HG03103 (cell line): ENCODE results near the gene DARS2.

Source experiments
- ATAC-seq: cut with Tn5 transposase; IDR thresholded peaks from one replicate; pipeline ENCODE4 v1.9.1; 2021; ENCODE audit warnings: low read depth; ENCODE audit not compliant: unreplicated experiment

The DARS2 gene

DNA sequence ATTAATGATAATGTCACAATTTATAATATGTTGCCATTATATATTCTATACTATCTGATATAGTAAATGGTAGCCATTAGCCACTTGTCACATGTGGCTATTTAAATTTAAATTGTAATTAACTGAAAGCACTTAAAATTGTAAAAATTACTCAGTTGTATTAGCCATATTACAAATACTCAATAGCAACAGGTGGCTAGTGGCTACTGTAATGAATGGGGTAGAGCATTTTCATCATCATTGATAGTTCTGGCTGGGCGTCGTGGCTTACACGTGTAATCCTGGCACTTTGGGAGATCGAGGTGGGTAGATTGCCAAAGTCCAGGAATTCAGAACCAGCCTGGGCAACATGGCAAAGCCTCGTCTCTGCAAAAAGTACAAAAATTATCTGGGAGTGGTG is 60.2 kb downstream of the DARS2 start:
- ATAC-seq = no peak

DNA sequence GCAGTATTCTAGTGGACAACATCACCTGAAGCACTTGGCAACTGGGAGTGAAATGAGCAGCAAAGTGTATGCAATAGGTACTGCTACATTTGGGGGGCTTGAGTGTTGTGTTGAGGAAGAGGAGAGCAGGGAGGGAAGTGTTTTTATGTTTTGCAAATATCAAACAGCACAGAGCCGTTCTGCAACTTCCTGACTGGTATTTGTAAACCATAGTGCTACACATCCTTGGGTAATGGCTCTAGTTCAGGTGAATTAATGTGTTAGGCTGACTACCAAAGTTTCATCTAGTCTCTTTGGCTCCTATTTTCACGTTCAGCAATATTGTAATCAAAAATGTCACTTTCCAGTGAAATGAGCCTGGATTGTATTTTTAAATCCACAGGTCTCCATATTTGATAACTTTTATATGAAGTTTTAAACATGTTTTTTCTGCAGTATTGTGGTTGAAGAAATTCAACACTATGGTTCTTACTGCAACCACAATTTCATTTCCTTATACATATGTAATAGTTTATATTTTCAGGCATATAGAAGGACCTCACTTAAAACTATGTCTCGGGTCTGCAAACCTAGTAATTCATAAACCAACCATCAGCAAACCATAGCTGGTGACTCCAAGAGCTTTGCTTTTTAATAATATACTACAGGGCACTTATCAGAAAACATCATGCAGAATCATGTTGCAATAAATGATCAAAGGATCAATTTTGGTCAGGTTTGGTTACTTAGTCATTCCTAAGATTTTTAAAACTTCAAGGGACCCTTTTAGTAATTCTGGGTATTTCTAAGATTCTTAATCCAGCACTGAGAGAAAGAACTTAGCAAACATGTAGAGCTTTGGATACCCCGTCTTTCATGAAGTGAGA is 62.5 kb downstream of the DARS2 start:
- ATAC-seq = no peak

DNA sequence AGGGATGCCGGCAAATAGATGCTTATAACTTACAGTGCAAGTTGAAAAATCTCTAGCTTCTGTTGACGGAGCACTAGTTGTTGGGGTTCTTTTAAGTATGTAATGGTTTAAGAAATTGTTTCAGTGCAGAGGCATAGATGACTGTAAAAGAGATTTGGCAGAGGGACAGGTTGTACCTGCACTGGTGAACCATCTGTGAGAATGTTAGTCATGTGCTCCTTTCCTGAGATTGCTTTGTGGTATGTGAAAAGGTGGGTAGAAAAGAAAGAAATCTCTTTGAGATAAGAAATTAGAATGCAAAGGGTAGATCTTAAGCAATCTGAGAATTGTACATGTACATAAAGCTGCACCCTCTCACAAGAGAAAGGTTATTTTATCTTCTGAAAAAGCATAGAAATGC is 63.2 kb downstream of the DARS2 start:
- no peak for ATAC-seq

DNA sequence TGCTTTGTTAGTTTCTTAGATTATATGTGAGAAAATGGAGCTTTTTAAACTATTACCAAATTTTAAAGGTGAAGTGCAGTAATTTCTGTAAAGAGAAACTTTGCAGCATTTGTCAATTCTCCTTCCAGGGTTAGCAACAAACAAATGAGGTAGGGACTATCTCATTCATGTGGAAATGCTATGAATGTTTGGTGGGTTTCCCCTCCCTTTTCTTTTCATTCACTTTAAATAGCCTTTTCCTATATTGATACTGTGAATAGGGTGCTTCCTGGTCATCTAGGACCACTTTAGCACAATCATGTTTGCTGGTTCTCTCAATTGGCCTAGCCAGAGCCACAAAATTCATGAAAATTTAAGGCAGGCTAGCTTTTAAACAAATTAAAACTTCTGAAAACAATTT is 64.3 kb downstream of the DARS2 start:
- ATAC-seq = no peak

DNA sequence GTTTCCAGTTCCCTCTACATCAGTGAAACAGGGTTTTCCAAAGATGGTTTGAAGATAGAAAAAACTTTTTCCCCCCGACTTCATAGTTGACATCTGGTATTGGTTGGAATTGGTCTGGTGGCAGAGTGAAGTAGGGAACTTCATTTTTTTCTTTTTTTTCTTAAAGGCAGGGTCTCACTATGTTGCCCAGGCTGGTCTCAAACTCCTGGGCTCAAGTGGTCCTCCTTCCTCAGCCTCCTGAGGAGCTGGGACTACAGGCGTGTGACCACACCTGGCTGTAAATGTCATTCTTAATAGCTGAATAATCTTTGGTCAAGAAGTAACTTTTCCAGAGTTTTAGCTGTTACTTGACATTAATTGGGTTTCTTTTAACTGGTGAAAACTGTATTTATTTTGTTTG is 65.4 kb downstream of the DARS2 start:
- ATAC-seq = no peak

DNA sequence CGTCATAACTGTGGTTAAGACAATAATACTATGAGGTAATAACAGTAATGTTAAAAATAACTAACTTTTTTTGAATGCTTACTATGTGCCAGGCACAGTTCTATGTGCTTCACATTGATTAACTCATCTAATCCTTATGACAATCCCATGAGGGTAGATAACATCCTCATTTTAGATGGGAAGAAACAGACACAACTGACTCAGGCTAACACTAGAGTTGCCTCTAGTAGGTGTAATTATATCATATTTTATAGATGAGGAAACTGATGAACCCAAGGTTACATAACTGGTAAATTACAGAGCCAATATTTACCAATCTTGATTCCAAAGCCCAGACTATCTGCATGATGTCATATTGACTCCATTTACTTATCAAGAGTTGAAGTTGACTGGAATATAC is 69.1 kb downstream of the DARS2 start:
- no peak for ATAC-seq

DNA sequence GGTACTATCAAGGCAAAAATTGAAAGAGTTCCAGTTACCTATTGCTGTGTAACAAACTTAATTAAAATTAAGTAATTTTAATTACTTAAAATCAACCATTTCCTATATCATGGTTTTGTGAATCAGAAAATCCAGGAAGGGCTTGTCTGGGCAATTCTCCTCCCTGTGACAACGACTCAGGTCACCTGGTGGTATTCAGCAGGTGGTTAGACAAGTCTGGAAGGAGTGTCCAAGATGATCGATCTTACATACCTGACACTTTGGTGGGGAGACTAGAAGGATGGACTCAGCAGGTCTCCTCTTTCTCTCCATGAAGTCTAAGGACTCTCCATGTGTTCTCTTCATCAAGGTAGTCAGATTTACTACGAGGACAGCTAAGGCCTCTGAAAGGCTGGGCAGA is 69.7 kb downstream of the DARS2 start:
- ATAC-seq = no peak

DNA sequence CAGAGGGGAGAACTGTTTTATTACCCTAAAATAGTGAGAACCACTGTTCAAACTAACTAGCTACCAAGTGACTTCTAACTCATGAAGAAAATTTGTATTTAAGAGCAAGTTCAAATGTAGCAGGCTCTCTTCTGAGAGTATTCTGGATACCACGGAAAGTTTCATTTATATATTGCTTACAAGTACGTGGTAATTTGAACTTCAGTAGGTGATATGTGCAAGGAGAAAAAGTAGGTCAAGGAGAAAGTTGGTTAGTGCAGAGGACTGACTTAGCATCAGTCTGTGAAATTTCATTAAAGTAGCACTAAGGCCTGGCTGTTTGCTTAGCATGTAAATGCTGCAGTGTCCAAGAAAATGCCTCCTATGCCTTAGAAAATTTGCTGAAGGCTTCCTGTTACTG is 76.0 kb downstream of the DARS2 start:
- no peak for ATAC-seq

DNA sequence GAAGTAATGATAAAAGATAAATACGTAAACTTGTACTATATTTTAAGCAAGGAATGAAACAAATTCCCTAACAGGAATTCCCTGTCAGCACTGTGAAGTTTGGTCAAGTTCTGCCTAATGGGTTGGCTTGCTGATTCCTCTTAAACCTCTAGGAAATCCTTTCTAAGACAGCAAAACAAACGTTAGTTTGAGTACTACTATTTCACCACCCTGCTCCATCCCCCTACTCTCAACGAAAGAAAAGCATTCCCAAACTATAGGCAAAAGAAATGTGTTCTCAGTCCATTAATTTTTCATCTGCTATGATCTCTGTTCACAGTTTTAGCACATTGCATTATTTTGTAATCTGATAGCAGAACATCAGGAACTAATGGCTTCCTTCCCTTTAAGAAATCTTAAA is 76.5 kb downstream of the DARS2 start:
- ATAC-seq = no peak

DNA sequence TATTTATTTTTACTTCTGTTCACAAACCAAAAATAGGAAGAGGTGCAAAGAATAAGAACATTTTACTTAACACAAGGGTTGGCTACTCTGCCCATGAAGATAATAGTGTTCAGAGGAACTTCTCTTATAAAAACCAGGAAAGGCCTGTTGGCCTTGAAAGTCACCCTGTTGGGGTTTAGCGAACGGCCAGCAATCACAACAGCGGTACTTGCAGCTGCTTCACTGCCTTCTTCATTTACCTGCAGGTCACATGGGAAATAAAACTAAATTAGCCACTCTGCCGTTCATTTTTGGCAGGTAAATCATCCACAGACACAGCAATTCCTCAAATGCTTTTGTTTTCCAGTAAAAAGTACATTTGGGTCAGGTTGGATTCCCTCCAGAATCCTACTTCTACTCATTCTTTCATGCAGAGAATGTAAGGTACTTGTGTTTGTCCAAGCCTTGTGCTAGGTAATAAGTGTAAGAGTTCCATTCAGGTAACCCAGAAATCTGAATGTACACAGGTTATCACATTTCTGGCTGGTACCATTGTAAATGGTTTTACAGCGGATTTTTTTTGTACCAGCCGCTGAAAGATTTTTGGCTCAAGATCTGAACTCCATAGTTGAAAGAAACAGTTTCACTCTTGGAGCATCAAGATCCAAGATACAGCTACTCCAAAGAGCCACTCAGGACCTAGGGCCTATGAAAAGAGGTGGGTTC is 79.5 kb downstream of the DARS2 start:
- ATAC-seq = no peak
